CD1c-positive myeloid dendritic cell (primary cell): ENCODE measurements around the gene ASAP2.
"Not testable (repeated sequence)": the region's sequence is repeated elsewhere in the genome, so short reads cannot be mapped to it uniquely, and the experiment has no call there.

ENCODE experiments used
- DNase-seq: peaks from one replicate; pipeline ENCODE4 v3.0.0-alpha.2; 2016; ENCODE audit errors: extremely low spot score

Gene ASAP2

GRCh38 chr2:9211496-9211895, 4.9 kb downstream of the ASAP2 start:
- no peak for DNase-seq

GRCh38 chr2:9212010-9212635, 5.5 kb downstream of the ASAP2 start:
- no peak for DNase-seq

GRCh38 chr2:9212661-9213411, 6.2 kb downstream of the ASAP2 start:
- no peak for DNase-seq

GRCh38 chr2:9213477-9214051, 7.0 kb downstream of the ASAP2 start:
- no peak for DNase-seq

DNA sequence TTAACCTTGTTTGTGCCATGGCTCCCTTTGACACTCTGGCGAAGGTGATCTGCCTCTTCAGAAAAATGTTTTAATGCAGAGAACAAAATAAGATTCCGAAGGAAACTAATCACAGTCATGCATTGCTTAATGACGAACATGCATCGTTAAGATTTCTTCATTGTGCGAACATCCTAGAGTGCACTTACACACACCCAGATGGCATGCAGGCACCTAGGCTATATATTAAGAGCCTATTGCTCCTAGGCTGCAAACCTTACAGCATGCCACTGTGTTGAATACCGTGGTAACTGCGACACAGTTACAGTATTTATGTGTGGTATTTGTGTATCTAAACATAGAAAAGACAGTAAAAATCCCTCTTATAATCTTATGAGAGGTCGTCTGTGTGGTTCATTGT, 8.3 kb downstream of the ASAP2 start:
- no peak for DNase-seq

DNA sequence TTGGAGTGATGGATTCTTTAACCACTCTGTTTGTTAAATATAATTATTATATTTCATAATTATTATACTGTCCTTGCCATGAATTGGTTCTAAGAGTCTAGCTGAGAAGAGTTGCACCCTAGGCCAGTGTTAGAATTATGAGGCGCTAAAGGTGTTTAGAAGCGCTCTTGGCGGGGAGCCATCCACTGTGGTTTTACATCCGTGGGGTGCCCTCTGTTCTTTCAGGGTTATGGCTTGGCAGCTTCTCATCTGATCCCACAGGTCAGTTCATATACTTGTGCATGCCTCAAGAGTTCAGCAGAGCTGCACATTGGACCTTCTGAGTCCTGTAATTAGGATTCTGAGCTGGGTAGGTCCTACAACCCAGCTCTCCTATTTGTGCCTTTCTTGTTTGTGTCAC, 9.1 kb downstream of the ASAP2 start:
- no peak for DNase-seq

DNA sequence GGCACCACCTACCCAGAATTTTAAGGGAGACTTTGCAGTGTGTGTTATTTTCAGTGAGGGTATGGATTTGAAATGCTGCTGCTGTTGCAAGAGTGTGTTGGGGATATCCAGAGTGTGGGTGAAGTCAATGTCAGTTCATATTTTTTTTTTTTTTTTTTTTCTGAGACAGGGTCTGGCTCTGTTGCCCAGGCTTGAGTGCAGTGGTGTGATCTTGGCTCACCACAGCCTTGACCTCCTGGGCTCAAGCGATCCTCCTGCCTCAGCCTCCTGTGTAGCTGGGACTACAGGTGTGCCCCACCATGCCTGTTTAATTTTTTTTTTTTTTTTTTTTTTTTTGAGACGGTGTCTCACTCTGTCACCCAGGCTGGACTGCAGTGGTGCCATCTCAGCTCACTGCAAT, 9.5 kb downstream of the ASAP2 start:
- DNase-seq = not testable (repeated sequence)

DNA sequence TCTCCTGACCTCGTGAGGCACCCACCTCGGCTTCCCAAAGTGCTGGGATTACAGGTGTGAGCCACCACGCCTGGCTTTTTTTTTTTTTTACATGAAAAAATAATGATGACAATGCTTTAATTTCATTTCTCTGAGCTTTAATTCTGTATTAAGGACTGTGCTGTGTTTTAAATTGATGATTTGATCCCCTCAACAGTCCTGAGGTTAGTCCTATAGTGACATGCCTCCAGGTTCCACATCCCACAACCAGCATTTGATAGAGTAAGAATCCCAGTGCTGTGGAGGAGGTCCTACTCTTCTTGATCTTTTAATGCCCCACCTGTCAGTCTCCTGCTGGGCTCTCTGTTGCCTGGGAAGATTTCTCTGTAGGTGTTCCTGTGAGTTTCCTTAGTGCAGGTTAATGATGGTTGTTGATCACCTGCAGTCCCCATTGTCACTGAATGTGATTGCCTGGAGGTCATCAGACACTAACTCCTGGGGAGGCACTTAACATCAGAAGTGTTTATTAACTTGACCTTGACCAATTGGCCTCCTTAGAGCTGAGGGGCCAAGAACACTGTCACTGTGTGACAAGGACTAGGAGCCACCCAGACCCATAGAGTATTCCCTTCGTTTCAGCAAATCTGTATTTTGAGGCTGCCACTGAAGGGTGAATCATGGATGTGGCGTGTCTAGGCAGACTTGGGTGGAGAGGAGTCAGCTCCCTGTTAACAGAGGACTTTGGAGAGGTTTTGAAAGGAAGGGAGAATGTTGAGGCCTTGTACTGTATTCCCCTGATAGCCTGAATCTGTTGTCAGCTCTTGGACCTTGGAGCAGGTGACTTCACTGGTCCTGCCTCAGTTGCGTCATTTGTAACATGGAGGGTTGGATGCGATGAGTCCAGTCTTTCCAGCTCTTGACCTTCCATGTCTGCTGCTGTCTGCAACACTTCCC, 11.5 kb downstream of the ASAP2 start:
- no peak for DNase-seq

DNA sequence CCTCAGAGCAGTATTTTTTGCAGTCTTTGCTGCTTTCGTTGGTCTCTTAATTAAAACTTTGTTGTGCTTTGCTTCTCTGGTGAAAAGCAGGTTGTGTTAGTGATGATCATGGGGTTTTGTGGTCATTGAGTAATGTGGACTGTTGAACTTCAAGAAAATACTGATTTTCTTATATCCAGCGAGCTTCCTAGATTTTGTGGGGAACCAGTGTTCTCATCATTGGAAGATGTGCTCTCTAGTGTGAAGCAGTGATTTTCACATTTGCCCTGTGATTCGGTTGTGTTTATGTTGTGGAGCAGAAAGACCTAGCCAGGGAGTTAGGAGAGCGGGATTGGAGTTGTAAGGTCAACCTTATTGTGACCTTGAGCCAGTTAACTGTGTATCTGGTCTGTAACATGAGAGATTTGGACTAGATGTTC, 12.4 kb downstream of the ASAP2 start:
- DNase-seq = no peak

- DNase-seq = no peak
Measured at GRCh38 chr2:9220201-9220600, 13.6 kb downstream of the ASAP2 start.

- DNase-seq = no peak
Measured at GRCh38 chr2:9221223-9221622, 14.6 kb downstream of the ASAP2 start.

- no peak for DNase-seq
Measured at GRCh38 chr2:9222239-9222892, 15.8 kb downstream of the ASAP2 start.

DNA sequence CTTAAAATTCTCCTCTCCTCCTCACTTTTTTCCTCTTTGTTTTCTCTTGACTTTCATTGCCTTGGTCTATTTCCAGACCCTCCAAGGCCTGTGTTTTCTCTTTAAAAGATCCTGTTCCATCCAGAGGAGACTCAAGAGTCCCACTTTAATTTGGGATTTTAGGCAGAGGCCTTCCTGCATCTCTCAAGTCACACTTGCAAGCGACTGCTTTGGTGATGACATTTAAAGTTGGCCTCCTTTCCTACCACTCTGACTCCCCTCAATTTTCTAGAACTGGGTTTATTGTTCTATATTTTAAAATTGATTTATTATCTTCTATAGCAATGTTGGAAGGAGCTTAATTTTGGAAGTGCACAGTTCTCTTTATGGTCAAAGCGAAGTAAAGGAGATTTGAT, 16.3 kb downstream of the ASAP2 start:
- no peak for DNase-seq

GRCh38 chr2:9225806-9226205, 19.2 kb downstream of the ASAP2 start:
- no peak for DNase-seq

GRCh38 chr2:9226458-9227380, 20.1 kb downstream of the ASAP2 start:
- DNase-seq = no peak

DNA sequence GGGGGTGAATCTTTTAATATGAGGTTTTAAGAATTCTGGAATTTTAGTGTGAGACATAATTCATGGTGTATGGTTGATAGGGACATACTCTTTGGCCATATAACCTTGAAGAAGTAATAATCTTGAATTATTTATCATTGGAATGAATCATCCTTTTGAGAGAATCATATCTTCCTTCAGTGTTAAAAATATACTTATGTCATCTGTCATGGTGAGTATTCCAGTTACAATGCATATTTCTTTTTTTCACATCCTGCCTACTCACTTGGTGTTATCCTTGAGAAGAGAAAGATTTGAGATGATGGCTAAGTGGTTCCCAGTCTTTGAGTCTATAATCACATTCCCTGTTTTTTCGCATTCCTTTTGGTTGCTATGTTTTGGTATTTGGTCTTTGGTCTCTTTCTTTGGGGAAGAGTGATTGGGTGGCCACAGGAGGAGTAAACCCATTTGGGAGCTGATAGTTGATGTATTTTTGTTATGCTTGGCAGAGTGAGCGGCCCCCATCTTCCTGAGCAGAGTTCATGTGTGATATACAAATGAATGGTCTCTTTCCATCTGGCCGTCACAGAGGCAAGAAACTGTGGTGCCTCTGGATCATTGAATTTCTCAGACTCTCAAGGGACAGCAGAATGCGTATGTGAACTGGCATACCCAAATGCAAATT, 21.6 kb downstream of the ASAP2 start:
- DNase-seq = no peak

GRCh38 chr2:9228781-9229469, 22.3 kb downstream of the ASAP2 start:
- no peak for DNase-seq

DNA sequence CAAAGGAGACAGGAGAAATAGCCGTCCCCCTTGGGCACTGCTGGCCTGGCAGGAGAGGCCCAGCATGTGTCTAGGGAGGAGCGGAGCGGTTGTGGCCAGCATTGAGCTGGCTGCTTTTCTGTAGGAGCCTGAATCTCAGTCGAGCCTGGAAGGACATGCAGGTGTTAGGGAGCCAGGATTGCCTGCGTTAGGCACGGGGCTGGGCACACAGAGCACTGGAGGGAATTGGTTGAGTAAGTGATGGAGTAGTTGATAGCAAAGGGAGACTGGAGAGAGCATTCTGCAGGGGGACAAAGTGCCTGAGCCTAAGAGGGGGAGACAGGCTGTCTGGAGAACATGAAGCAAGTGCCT, 22.8 kb downstream of the ASAP2 start:
- no peak for DNase-seq

DNA sequence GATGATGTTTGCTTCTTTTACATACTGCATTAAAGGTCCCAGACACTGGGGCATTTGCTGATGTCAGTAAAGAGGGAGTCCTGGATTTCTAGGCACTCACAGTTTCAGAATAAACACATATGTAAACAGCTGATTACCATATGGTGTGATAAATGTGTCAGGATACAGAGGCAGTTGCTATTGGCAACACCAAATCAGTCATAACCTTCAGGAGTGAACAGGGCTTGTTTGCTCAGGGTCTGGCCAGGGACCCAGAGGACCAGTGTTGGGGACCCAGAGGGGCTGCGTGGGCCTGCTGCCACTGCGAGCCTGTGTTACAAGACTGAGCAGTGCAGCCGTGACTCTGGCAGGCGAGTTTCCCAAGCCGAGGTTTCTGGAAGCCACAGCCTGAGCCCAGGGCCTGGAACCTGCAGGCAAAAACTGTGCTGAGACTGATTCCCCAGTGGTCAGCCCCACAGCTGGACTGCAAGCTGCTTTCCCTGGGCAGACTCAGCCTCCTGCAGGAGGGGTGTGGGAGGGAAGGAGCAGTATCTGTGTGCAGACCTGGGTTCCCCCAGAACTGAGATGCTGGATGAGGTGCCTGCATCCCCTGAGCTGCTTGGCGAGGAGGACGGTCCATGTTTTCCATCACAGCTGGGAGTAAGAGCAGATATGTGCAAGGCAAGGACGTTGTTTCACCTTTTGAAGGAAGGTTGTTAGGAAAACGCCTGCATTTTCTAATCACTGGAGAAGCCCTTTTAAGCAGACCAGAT, 23.6 kb downstream of the ASAP2 start:
- DNase-seq = no peak
